Loucy (cell line): ENCODE measurements around the gene C14orf119.

Experiments
- H2AFZ ChIP-seq: fragments of 200-600 bp; sonication (generic); 2 replicates; pipeline ENCODE4 v1.6.0; 2016; ENCODE audit warnings: antibody characterized with exemption, mild to moderate bottlenecking, low read length, moderate library complexity
- H3F3A ChIP-seq: fragments of 200-600 bp; 2 replicates; pipeline ENCODE4 v1.6.0; 2016; ENCODE audit warnings: antibody characterized with exemption, low read depth, mild to moderate bottlenecking
- H3K27me3 ChIP-seq: fragments of 200-600 bp; sonication (generic); 2 replicates; pipeline ENCODE4 v1.6.1; 2014; ENCODE audit warnings: low read length, mild to moderate bottlenecking; ENCODE audit not compliant: insufficient read depth, poor library complexity, severe bottlenecking
- H3K36me3 ChIP-seq: fragments of 200-600 bp; sonication (generic); 2 replicates; pipeline ENCODE4 v1.6.1; 2016; ENCODE audit warnings: low read length; ENCODE audit not compliant: insufficient read depth
- H3K4me1 ChIP-seq: fragments of 200-600 bp; sonication (generic); 2 replicates; pipeline ENCODE4 v1.5.1; 2014; ENCODE audit warnings: low read length, mild to moderate bottlenecking; ENCODE audit not compliant: insufficient read depth, poor library complexity, severe bottlenecking
- H3K4me2 ChIP-seq: fragments of 200-600 bp; sonication (generic); 2 replicates; pipeline ENCODE4 v1.6.0; 2014; ENCODE audit warnings: antibody characterized with exemption, low read length, low read depth, mild to moderate bottlenecking; ENCODE audit not compliant: poor library complexity, severe bottlenecking
- H3K4me3 ChIP-seq: fragments of 200-600 bp; sonication (generic); 2 replicates; pipeline ENCODE4 v1.5.1; 2014; ENCODE audit warnings: low read length, mild to moderate bottlenecking, mixed read lengths; ENCODE audit not compliant: poor library complexity, severe bottlenecking
- H3K79me2 ChIP-seq: fragments of 200-600 bp; sonication (generic); 2 replicates; pipeline ENCODE4 v1.6.1; 2014; ENCODE audit warnings: low read length; ENCODE audit not compliant: insufficient read depth
- H3K9ac ChIP-seq: fragments of 200-600 bp; sonication (generic); 2 replicates; pipeline ENCODE4 v1.6.0; 2014; ENCODE audit warnings: mild to moderate bottlenecking, low read depth, low read length, moderate library complexity; ENCODE audit not compliant: poor library complexity, severe bottlenecking
- H3K9me2 ChIP-seq: fragments of 200-600 bp; sonication (generic); replicated peaks from 2 replicates; pipeline ENCODE4 v1.6.1; 2016; ENCODE audit warnings: low read depth, low read length, mixed read lengths
- H3K9me3 ChIP-seq: fragments of 200-600 bp; sonication (generic); 2 replicates; pipeline ENCODE4 v1.6.1; 2014; ENCODE audit warnings: mild to moderate bottlenecking, antibody characterized with exemption, low read length, low read depth; ENCODE audit not compliant: insufficient read depth
- H4K20me1 ChIP-seq: fragments of 200-600 bp; sonication (generic); 2 replicates; pipeline ENCODE4 v1.6.0; 2014; ENCODE audit warnings: antibody characterized with exemption, low read length, mild to moderate bottlenecking; ENCODE audit not compliant: insufficient read depth, poor library complexity, severe bottlenecking
- CTCF ChIP-seq: fragments of 200-600 bp; sonication (generic); conservative IDR thresholded peaks from 2 replicates; pipeline ENCODE4 v1.5.1; 2014; ENCODE audit warnings: mild to moderate bottlenecking, antibody characterized with exemption, low read length
- EZH2phosphoT487 ChIP-seq: fragments of 200-600 bp; IDR thresholded peaks from 2 replicates; pipeline ENCODE4 v1.6.1; 2018; ENCODE audit warnings: antibody characterized with exemption, mild to moderate bottlenecking, moderate library complexity, borderline replicate concordance

C14orf119 gene

GRCh38 chr14:23102801-23103200 is 7.5 kb downstream of the C14orf119 start:
- Histone ChIP-seq H3K4me1 (peaks cover 10% of the 10 kb centered on the region), H3K9ac (no peak overlapping the region), H3K79me2 (peaks cover 12% of the 10 kb centered on the region), H3K4me2 (no peak overlapping the region), H3K36me3 (no peaks in the 10 kb centered on the region; the same call in 1 of the 2 replicates), H4K20me1 (peaks cover 6% of the 10 kb centered on the region), H3F3A (no peaks in the 10 kb centered on the region), H3K9me3 (no peaks in the 10 kb centered on the region), H3K27me3 (no peaks in the 10 kb centered on the region), H3K4me3 (no peak overlapping the region), H2AFZ (no peak overlapping the region), H3K9me2 (no peaks in the 10 kb centered on the region)
- no peak for TF ChIP-seq CTCF
- TF ChIP-seq EZH2phosphoT487, result no peak

GRCh38 chr14:23103581-23103980 is 8.3 kb downstream of the C14orf119 start:
- no peaks in the 10 kb centered on the region for H3K9me3 ChIP-seq
- H3K4me1 ChIP-seq, result peaks cover 10% of the 10 kb centered on the region
- no peak overlapping the region for H3K4me2 ChIP-seq
- H3K79me2 ChIP-seq, result peaks cover 4% of the 10 kb centered on the region; the same call in 1 of the 2 replicates
- H3K4me3 ChIP-seq, result no peak overlapping the region
- H2AFZ ChIP-seq, result no peak overlapping the region
- TF ChIP-seq EZH2phosphoT487 (no peak), CTCF (no peak)
- H4K20me1 ChIP-seq, result no peaks in the 10 kb centered on the region
- no peak overlapping the region for H3K9ac ChIP-seq
- H3K36me3 ChIP-seq, result no peaks in the 10 kb centered on the region
- no peaks in the 10 kb centered on the region for H3K27me3 ChIP-seq
- H3K9me2 ChIP-seq, result no peaks in the 10 kb centered on the region
- no peaks in the 10 kb centered on the region for H3F3A ChIP-seq

- H4K20me1 ChIP-seq, result no peaks in the 10 kb centered on the region
- peaks cover 6% of the 10 kb centered on the region for H3K4me1 ChIP-seq
- H3K36me3 ChIP-seq, result no peaks in the 10 kb centered on the region
- H3K9me2 ChIP-seq, result no peaks in the 10 kb centered on the region
- no peak overlapping the region for H3K4me2 ChIP-seq
- H3F3A ChIP-seq, result no peaks in the 10 kb centered on the region
- TF ChIP-seq EZH2phosphoT487 (no peak), CTCF (no peak)
- H2AFZ ChIP-seq, result no peak overlapping the region
- no peaks in the 10 kb centered on the region for H3K9me3 ChIP-seq
- H3K4me3 ChIP-seq, result no peak overlapping the region
- no peak overlapping the region for H3K9ac ChIP-seq
- no peaks in the 10 kb centered on the region for H3K27me3 ChIP-seq
- H3K79me2 ChIP-seq, result no peaks in the 10 kb centered on the region
Measured at GRCh38 chr14:23104070-23104590, 8.8 kb downstream of the C14orf119 start.
